Smooth muscle cell (in vitro differentiated cells): ENCODE measurements around the gene TMEM220. TPM values are rescaled to one million over a fixed set of nuclear protein-coding genes. Genes with fewer than 3 reads are reported as not detected.

Source experiments
- DNase-seq: peaks from one replicate; lab custom pipeline; 2025; ENCODE audit not compliant: unreplicated experiment; lab: John Stamatoyannopoulos, UW
- H2AFZ ChIP-seq: fragments of 200-600 bp; sonication (generic); 2 replicates; pipeline ENCODE4 v1.6.0; 2016; ENCODE audit warnings: antibody characterized with exemption, low read depth, mild to moderate bottlenecking
- H3F3A ChIP-seq: fragments of 200-600 bp; sonication (generic); 2 replicates; pipeline ENCODE4 v1.6.0; 2017; ENCODE audit warnings: antibody characterized with exemption, low read depth
- H3K27ac ChIP-seq: fragments of 200-600 bp; sonication (generic); 2 replicates; pipeline ENCODE4 v1.5.1; 2016; ENCODE audit warnings: low read depth, mild to moderate bottlenecking
- H3K27me3 ChIP-seq: fragments of 200-600 bp; sonication (generic); 2 replicates; pipeline ENCODE4 v1.6.1; 2016; ENCODE audit warnings: low read depth, mild to moderate bottlenecking
- H3K36me3 ChIP-seq: fragments of 200-600 bp; sonication (generic); 2 replicates; pipeline ENCODE4 v1.5.1; 2016; ENCODE audit warnings: low read depth
- H3K4me1 ChIP-seq: fragments of 200-600 bp; sonication (generic); 2 replicates; pipeline ENCODE4 v1.5.1; 2016; ENCODE audit warnings: low read depth
- H3K4me2 ChIP-seq: fragments of 200-600 bp; sonication (generic); 2 replicates; pipeline ENCODE4 v1.6.0; 2016; ENCODE audit warnings: mild to moderate bottlenecking
- H3K4me3 ChIP-seq: fragments of 200-600 bp; sonication (generic); 2 replicates; pipeline ENCODE4 v1.5.1; 2016; ENCODE audit warnings: mild to moderate bottlenecking
- H3K79me2 ChIP-seq: fragments of 200-600 bp; sonication (generic); 2 replicates; pipeline ENCODE4 v1.6.0; 2016; ENCODE audit warnings: low read depth, mild to moderate bottlenecking
- H3K9ac ChIP-seq: fragments of 200-600 bp; sonication (generic); 2 replicates; pipeline ENCODE4 v1.6.0; 2016; ENCODE audit warnings: low read depth
- H3K9me3 ChIP-seq: fragments of 200-600 bp; sonication (generic); replicated peaks from 2 replicates; pipeline ENCODE4 v1.5.1; 2016; ENCODE audit warnings: low read depth
- H4K20me1 ChIP-seq: fragments of 200-600 bp; sonication (generic); 2 replicates; pipeline ENCODE4 v1.6.0; 2016; ENCODE audit warnings: low read depth
- CTCF ChIP-seq: fragments of 200-600 bp; sonication (generic); IDR thresholded peaks from 2 replicates; pipeline ENCODE4 v1.5.1; 2017; ENCODE audit warnings: borderline replicate concordance, mild to moderate bottlenecking, antibody characterized with exemption; ENCODE audit not compliant: insufficient read depth, poor library complexity, severe bottlenecking
- WGBS: methylation state at CpG from one replicate; pipeline ENCODE4 v1.1.7; 2016; ENCODE audit warnings: low lambda C conversion rate; 5-methylcytosine and 5-hydroxymethylcytosine counted together
- polyA plus RNA-seq: library from polyadenylated mRNA; unstranded; fragments of >200 nt; fragmentation: Nextera tagmentation; extraction: Ambion mirVana; gene quantifications from 2 replicates; pipeline ENCODE4 v1.2.1, GENCODE V29; 2016
- total RNA-seq: library from RNA; depleted of rRNA; stranded (reverse); fragments of >200 nt; gene quantifications from 2 replicates; pipeline ENCODE4 v1.2.3, GENCODE V29; 2014

TMEM220 gene
- total and polyA plus RNA-seq, 2 experiments from 2014 or later, result 3.5 to 5.5 TPM

GRCh38 chr17:10687499-10687898 lies 42.3 kb downstream of the TMEM220 start:
- DNase-seq, result no peak

GRCh38 chr17:10683853-10684252 lies 46.0 kb downstream of the TMEM220 start:
- WGBS, result 47% methylated on average over 2 of the region's 2 CpGs
- no peak for DNase-seq
- H2AFZ ChIP-seq, result no peak overlapping the region
- peak; percentile 45 for TF ChIP-seq CTCF
- H3K9me3 ChIP-seq, result no peaks in the 10 kb centered on the region
- H3K4me2 ChIP-seq, result no peak overlapping the region
- peaks cover 4% of the 10 kb centered on the region for H3K79me2 ChIP-seq
- H3K27me3 ChIP-seq, result no peaks in the 10 kb centered on the region
- no peak overlapping the region for H3K27ac ChIP-seq
- peaks cover 29% of the 10 kb centered on the region for H3K36me3 ChIP-seq
- H3K4me3 ChIP-seq, result no peak overlapping the region
- no peaks in the 10 kb centered on the region for H3F3A ChIP-seq
- H3K9ac ChIP-seq, result no peak overlapping the region
- peaks cover 21% of the 10 kb centered on the region for H4K20me1 ChIP-seq
- H3K4me1 ChIP-seq, result no peaks in the 10 kb centered on the region

More at GRCh38 chr17:10687499-10687898, 42.3 kb downstream of the TMEM220 start:
- H3F3A ChIP-seq, result no peaks in the 10 kb centered on the region
- no peak overlapping the region for H3K9ac ChIP-seq
- no peaks in the 10 kb centered on the region for H3K9me3 ChIP-seq
- H3K4me3 ChIP-seq, result no peak overlapping the region
- H3K36me3 ChIP-seq, result peaks cover 36% of the 10 kb centered on the region
- no peak for TF ChIP-seq CTCF
- no peak overlapping the region for H2AFZ ChIP-seq
- no peak overlapping the region for H3K4me2 ChIP-seq
- peaks cover 34% of the 10 kb centered on the region for H4K20me1 ChIP-seq
- H3K27ac ChIP-seq, result no peak overlapping the region
- WGBS, result 96% methylated on average over 2 of the region's 2 CpGs
- H3K27me3 ChIP-seq, result no peaks in the 10 kb centered on the region
- H3K4me1 ChIP-seq, result no peaks in the 10 kb centered on the region
- H3K79me2 ChIP-seq, result peaks cover 31% of the 10 kb centered on the region

GRCh38 chr17:10681866-10682446 lies 47.9 kb downstream of the TMEM220 start:
- Histone ChIP-seq H3K27me3 (no peaks in the 10 kb centered on the region), H2AFZ (no peak overlapping the region), H3K4me3 (no peak overlapping the region), H3K27ac (no peak overlapping the region), H3K4me2 (no peak overlapping the region), H3K9me3 (no peaks in the 10 kb centered on the region), H3K9ac (no peak overlapping the region), H3K79me2 (no peaks in the 10 kb centered on the region), H3K4me1 (no peaks in the 10 kb centered on the region), H4K20me1 (peaks cover 6% of the 10 kb centered on the region), H3F3A (no peaks in the 10 kb centered on the region), H3K36me3 (peaks cover 29% of the 10 kb centered on the region)
- no peak for DNase-seq
- WGBS, result 82% methylated on average over 7 of the region's 7 CpGs
- TF ChIP-seq CTCF, result no peak

- H4K20me1 ChIP-seq, result no peaks in the 10 kb centered on the region
- H3K9me3 ChIP-seq, result no peaks in the 10 kb centered on the region
- H3F3A ChIP-seq, result no peaks in the 10 kb centered on the region
- H3K4me2 ChIP-seq, result no peak overlapping the region
- DNase-seq, result no peak
- H2AFZ ChIP-seq, result no peak overlapping the region
- no peaks in the 10 kb centered on the region for H3K79me2 ChIP-seq
- H3K4me3 ChIP-seq, result no peak overlapping the region
- no peak overlapping the region for H3K9ac ChIP-seq
- no peaks in the 10 kb centered on the region for H3K27me3 ChIP-seq
- H3K27ac ChIP-seq, result no peak overlapping the region
- no peaks in the 10 kb centered on the region for H3K4me1 ChIP-seq
- TF ChIP-seq CTCF, result no peak
- 93% methylated on average over 4 of the region's 4 CpGs for WGBS
- H3K36me3 ChIP-seq, result no peaks in the 10 kb centered on the region
These were observed 55.1 kb downstream of the TMEM220 start for GRCh38 chr17:10674704-10675103.
